HG03520 (cell line): ENCODE data around the gene MC3R.
"Not testable (repeated sequence)": the region's sequence is repeated elsewhere in the genome, so short reads cannot be mapped to it uniquely, and the experiment has no call there.

Experiments used
- ATAC-seq: cut with Tn5 transposase; IDR thresholded peaks from one replicate; pipeline ENCODE4 v1.9.1; 2021; ENCODE audit warnings: mild to moderate bottlenecking, moderate library complexity; ENCODE audit not compliant: unreplicated experiment

MC3R gene

GRCh38 chr20:56247954-56248782 is at the start of gene MC3R:
TSS of gene MC3R (plus strand) at chr20:56248732. CDS start at chr20:56248844, 112 bp downstream.
- peak; percentile 71 for ATAC-seq

GRCh38 chr20:56200456-56200855 is 48.1 kb upstream of the MC3R start:
- no peak for ATAC-seq

- no peak for ATAC-seq
These were observed 45.9 kb upstream of the MC3R start for GRCh38 chr20:56202493-56203077.

DNA sequence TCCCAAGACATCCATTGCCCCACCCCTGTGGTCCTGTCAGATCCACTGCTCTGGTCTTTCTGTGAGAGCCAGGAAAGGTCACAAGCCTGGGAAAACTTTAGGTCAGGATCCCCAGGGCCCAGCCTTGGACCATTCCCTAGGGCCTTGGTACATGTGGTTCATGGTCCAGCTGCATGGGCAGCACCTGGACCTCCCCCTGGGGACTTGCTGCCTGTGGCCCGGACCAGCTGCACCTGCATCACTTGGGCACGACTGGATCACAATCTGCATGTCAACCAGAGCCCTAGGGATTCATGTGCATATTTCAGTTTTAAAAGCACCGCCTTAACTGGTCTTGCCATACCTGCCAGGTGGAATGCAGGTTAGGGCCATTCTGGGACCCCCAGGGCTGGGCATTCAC is 44.3 kb upstream of the MC3R start:
- no peak for ATAC-seq

DNA sequence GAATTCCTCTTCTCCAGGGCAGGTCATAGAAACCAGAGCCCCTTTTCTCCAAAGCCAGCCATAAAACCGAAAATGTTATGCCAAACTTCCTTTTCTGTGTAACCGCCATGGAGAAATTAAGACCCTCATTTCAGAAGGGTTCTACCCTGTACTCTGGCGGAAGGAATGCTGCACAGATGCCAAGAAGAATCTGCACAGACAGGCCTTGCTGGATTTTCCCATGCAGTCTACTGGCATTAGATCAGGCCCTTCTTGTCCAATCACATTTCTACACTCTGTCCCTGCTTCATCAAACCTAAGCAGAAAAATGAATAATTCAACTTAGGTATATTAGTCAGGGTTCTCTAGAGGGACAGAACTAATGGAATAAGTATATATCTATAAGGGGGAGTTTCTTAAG is 43.2 kb upstream of the MC3R start:
- ATAC-seq: no peak

DNA sequence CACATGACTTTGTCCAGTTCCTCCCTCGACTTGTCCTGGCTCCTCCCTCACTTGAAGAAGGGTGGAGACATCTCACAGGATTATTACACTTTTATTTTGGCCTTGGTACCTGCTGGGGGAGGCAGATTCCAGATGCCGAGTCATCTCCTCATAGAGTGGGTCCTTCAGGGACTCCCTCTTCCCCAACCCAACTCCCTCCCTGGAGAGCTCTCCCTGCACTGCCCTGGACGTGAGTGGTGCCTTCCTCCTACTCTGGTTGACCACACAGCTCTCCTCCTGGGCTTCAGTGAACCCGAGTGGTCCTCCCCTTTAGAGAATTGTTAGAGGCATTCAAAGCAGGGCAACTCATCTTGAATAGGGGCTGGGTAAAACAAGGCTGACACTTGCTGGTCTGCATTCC is 40.9 kb upstream of the MC3R start:
- ATAC-seq: no peak

DNA sequence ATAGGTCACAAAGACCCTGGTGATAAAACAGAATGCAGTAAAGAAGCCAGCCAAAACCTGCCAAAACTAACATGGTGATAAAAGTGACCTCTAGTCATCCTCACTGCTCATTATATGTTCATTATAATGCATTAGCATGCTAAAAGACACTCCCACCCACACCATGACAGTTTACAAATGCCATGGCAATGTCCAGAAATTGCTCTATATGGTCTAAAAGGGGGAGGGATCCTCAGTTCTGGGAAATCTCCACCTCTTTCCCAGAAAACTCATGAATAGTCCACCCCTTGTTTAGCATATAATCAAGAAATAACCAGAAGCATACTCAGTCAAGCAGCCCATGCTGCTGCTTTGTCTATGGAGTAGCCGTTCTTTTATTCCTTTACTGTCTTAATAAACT is 40.4 kb upstream of the MC3R start:
- no peak for ATAC-seq

DNA sequence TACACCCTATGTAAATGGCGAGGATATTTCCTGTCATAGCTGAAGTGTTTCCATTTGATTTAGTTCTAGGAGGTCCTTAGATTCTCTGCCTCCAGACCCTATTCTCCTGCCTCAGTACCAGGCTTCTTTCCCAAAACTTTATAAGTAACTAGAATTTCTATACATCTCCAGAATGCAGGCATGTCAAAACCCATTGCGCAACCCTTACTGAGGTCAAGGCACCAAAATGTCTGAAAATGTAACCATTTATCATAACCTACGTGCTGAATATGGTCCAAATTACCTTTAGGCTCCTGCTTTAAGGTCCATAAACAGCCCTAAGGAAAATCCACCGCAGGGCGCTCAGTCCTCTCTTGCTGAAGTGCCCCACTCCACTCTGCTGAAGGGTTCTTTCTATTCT is 37.5 kb upstream of the MC3R start:
- ATAC-seq: no peak

DNA sequence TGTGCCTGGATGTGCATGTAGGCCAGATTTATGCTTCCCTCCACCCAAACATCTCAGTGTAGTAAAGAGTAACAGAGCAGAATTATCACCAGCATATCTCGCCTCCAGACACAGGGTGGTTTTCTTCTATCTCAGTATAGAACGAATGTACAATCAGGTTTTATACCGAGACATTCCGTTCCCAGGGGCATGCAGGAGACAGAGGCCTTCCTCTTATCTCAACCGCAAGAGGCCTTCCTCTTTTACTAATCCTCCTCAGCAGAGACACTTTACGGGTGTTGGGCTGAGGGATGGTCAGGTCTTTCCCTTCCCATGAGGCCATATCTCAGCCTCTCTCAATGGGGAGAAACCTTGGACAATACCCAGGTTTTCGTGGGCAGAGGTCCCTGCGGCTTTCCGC is 36.4 kb upstream of the MC3R start:
- no peak for ATAC-seq

DNA sequence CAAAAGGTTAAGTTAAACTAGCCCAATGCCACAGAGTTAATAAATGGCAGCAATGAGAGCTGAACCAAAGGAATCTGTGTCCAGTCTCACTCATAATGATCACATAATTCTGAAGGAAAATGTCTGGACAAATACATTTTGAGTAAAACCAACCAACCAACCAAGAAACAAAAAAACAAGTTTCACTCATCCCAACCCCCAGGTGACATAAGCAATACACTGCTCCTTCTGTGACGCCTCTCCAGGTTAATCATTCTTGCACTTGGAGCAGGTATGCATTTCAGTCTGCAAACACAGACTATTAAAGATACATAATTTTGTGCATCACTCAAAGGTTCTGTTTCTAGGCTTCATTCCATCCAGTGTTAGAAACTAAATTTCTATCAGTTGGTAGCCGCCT is 35.2 kb upstream of the MC3R start:
- ATAC-seq: no peak

DNA sequence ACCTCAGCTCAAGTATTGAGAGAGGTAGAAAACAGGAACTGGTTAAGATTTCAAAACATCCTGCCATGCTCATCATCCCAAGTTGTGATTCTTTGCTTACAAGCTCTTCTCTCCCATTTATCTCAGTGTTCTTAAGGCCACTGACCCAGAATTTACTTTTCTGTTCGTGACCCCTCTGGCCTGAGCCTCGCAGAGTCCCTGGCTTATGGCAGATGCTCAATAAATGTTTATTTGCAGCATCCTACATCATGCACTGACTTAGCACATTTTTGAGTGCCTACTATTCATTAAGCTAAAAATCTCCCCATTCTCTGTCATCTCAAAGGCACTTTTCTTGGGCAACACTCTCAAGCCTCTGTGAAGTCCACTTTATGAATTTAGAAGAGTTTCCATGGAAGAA is 33.4 kb upstream of the MC3R start:
- no peak for ATAC-seq

- ATAC-seq: no peak
These were observed 30.7 kb upstream of the MC3R start for GRCh38 chr20:56217829-56218228.

GRCh38 chr20:56221186-56221585 is 27.3 kb upstream of the MC3R start:
- not testable (repeated sequence) for ATAC-seq

DNA sequence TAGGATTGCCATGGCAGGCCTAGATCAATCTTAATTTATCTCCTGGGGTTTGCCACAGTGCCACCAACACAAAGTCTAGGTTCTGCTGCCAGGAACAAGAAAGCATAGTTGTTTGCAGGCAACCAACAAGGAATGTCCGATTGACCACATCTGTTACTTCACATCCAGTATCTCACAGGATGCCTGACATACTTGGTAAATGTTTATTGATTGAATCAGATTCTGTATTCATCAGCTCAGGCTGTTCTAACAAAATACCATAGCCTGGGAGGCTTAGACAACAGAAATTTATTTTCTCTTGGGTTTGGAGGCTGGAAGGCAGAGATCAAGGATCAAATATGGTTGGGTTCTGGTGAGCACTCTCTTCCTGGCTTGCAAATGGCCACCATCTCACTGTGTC is 26.3 kb upstream of the MC3R start:
- ATAC-seq: no peak

- ATAC-seq: no peak
These were observed 25.6 kb upstream of the MC3R start for GRCh38 chr20:56222945-56223344.

DNA sequence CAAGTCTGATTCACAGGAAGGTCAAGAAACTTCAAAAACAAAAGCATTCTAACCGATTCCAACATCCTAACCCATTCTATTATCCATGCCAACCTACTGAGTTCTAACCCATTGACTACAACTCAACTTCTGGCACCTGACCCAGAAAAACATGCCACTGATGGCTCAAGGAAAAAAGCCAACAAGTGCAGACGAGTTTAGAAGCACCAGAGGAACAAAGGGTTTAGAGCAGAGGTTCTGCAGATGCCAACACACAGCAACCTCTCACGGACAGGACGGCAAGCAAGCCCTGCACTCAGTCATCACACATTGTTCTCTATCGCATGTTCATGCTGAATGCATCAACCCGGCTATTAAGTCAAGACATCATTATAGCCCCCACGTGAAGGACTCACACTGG is 25.2 kb upstream of the MC3R start:
- ATAC-seq: no peak

GRCh38 chr20:56228021-56228420 is 20.5 kb upstream of the MC3R start:
- no peak for ATAC-seq

GRCh38 chr20:56229812-56230211 is 18.7 kb upstream of the MC3R start:
- ATAC-seq: no peak

- no peak for ATAC-seq
These were observed 14.4 kb upstream of the MC3R start for GRCh38 chr20:56234110-56234509.

DNA sequence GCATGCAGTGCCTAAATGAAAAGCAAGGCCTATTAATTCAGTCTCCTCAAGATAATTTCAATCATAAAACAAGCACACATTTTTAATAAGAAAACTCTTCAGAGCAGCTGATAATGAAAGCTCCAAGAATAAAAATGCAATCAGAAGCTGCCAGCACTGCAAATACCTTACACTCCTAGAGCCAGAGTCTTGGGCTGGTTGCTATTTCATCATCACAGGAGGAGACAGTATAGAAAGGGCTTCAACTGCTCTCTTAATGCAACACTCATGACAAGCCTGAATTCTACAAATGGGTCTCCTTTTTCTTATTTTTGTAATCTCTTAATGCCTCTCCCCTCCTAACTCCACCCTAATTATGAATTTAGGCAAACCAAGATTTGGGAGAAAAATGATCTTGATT is 11.2 kb upstream of the MC3R start:
- ATAC-seq: no peak

GRCh38 chr20:56244259-56244658 is 4.3 kb upstream of the MC3R start:
- no peak for ATAC-seq

- no peak for ATAC-seq
These were observed 2.8 kb upstream of the MC3R start for GRCh38 chr20:56245761-56246160.
